Measurements from ENCODE around the gene IKZF2.

IKZF2 gene

DNA sequence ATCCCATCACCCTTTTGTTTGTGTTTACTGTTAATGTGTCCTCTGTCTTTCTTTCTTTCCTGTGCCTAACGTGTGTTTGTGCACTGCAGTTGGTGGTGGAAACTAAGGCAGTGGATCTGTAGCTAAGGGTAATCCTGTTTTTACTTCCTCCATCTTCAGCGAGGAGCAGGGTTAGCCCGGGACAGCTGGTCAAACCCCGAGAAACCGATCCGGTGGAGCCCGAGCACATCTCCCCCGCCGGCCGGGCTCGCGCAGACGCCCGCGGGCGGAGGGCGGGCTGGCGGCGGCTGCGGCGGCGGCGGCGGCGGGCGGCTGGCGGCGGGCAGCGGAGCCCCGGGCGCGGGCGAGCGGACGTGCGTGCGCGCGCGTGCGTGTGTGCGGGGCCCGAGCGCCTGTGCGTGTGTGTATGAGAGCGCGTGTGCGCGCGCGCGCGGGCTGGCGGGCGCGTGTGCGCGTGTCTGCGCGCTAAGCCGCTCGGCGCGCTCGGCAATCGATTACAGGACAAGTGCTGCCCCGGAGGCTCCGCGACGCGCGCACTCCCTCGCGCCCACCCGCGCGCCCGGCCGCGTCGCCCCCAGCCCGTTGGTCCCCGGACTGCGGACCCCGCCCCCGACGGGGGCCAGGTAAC lies at the start of gene IKZF2:
Gene IKZF2, minus strand, starts transcription at position 176 of the 628 bp plus-strand sequence. CDS start 2,983 bp downstream, outside the sequence.
- peak; percentile 97 for DNase-seq

DNA sequence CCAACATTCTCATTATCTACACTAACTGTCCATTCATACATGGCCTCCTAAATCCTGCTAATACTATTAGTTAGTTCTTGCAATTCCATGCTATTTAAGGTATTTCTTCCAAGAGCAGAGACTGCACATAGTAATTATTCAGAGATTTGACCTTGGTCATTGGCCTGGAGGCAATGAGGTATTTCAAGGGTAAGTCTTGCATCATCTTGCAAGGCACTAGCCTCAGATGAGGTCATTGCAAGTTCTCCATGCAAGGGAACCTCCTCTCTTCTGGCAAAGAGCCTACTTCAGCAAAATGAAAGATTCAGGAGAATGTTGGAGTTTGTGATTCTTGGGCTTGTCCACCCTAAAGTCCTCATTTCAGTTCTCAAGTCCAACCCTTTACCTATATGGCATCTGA lies 48.5 kb upstream of the IKZF2 start:
- no peak for DNase-seq

DNA sequence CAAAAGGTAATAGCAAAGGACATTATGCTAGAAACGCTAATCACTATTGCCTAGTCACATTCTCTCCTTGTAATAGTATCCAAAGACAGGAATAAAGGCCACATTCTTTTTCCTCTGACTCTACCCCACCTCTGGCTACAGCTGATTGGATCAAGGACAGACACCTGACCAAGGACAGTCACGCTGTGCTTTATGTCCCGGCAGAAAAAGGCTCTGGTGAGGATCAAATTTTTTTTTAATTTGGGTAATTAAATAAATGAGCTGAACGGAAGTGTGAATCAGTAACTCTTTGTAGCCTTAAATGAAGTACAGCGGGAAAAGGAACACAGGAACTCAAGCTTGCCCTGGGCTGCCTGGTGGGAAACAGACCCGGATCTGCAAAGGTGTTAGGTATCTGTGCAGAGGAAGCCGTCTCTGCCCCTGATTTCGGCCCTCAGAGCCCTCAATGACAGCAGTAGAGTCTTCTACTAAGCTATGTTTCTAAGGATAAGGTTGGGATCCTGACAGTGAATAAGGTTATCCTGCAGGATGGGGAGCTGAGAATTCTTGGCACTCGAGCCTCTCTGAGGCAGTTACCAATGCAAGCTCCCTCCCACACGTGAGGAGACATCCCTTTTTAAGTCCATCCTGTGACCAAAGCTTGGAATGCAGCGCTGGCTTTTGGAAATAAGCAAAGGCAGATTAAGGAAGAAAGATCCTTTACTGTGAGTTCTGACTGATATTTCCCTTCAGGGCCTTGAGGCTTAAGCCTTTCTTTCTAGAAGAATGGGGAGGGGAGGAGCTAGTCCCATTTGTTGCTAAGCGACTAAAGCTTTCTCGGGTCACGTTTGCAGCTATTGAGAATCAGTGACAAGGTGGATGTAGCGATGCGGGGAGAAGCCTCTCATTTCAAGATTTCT lies 37.8 kb upstream of the IKZF2 start:
- peak; percentile 91 for DNase-seq

GRCh38 chr2:213188533-213188867 lies 37.1 kb upstream of the IKZF2 start:
- no peak for DNase-seq

- peak; percentile 78 for DNase-seq
These were observed 36.6 kb upstream of the IKZF2 start for GRCh38 chr2:213187833-213188532.

DNA sequence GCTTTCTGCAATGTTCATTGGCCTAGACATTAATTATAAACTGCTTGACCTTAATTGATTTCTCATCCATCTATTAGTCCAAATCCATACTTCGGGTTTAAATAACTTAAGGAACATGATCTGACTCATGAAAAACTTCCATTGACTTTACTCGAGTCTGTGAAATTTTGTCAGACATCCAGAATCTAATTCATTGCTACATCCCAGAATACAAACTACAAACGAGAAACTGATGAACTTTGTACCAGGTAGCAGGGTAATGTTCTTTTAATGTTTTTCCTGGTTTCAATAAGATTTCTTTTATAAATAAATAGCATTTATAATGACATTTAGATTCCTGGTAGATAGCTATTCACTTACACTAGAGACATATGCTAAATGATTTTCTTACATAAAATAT lies 36.0 kb upstream of the IKZF2 start:
- DNase-seq: no peak

DNA sequence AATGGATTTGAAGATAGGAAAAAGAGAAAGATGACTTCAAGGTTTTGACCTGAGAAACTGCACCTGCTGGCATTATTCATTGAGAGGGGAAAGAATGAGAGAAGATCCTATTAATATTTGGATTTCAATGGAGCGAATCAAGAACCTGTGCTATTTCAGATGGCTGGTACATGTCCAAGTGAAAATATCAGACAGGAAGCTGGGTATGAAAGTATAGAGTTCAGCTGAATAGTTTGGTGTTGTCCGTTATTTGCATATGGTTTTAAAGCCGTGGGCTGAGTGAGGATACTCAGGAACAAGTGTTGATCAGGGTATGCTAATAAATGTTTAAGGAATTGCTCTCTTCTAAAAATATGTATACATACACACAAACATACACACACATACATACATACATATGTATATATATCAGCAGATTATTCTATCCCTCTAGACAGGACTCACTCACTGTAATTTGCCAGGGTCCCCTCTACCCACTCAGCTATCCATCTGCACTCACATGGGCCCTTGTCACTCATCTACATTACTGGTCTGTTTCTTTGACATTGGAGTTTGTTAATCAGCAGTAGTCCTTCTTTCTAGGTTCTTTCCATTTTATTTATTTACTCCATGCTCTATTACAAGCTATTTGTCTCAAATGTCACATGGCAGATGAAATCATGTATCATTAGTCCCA lies 33.9 kb upstream of the IKZF2 start:
- DNase-seq: no peak

- no peak for DNase-seq
These were observed 30.3 kb upstream of the IKZF2 start for GRCh38 chr2:213181712-213182111.

GRCh38 chr2:213177679-213178078 lies 26.3 kb upstream of the IKZF2 start:
- no peak for DNase-seq

DNA sequence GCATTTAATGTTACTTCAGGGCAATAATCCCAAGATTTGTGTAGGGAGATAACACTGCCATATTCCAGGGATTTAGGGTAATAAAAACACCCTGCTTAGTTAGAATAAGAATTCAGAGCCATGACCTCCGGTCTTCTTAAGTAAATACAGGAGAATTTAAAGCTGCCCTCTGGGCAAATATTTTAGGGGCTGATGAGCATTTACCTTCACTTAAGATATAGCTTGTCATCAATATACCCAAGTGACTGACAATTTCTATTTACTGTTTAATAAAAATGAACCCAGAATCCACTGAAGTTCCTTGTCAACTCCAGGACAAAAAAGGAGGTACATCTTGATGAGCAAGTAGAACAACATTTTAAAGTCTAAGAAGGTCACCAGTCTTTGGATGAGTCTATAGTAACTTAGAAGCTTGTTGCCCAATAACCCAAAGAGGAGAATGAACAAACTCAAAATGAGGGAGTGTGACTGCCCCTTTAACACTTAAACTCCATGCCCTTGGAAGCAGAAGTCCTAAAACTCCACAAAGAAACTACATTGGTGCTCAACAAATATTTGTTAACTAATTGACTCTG lies 24.3 kb upstream of the IKZF2 start:
- DNase-seq: no peak

DNA sequence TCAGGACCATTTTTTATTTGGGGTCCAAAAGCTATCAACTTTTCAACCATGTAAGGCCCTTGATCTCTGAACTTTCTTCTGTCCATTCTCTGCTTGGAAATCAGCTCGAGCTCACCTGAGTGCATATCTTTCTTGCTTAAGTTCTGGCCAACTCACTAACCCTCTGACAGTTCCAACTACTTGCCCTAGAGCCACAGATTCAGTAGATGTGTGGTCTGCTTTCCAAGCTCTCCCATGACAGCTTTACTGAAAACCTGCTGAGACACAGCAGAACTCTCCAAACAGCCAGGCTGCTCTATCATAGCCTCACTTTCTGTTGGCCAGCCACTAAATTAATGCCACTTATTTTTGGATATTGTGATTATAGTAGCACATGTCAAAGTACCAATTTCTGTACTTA lies 21.2 kb upstream of the IKZF2 start:
- no peak for DNase-seq

DNA sequence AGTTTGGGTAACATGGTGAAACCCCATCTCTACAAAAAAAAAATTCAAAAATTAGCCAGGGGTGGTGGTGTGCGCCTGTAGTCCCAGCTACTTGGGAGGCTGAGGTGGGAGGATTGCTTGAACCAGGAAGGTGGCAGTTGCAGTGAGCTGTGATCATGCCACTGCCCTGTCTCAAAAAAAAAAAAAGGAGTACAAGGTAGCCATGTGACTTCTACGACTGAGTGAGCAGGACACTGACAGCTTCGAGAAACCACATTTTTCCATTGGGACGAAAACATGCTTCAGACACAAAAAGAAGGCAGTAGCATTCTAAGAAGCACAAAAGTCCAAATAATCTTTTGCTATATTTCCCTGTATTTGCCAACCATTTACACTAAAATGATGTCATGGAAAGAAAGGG lies 19.7 kb upstream of the IKZF2 start:
- no peak for DNase-seq

DNA sequence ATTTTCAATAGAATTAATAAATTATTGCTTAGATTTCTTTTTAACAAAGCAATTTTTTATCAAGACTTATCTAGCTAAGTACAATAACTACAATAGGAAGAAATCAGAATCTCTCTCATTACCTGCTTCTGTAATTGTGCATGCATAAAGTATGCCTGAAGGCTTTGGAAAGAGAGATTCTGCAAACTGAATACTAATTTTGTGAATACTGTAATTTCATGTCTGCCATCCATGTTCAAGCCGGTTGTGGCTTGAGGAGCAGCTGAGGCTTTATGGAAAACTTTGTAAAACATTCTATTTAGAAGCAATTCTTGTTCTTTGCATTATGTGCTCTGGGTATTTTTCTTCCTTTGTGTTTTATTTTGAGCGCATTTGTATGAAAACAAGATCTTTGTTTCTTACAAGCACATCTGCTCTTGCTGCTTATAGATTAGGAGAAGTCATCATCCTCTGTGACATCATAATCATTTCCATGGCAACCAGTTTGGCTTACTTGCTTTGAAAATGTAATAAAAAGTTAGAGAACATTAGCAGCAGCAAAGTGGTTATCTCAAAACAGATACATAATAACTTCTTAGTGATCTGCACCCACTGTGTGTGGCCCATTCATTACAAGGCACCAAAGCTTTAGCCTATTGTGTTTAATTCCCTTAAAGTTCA lies 16.0 kb upstream of the IKZF2 start:
- peak; percentile 74 for DNase-seq

DNA sequence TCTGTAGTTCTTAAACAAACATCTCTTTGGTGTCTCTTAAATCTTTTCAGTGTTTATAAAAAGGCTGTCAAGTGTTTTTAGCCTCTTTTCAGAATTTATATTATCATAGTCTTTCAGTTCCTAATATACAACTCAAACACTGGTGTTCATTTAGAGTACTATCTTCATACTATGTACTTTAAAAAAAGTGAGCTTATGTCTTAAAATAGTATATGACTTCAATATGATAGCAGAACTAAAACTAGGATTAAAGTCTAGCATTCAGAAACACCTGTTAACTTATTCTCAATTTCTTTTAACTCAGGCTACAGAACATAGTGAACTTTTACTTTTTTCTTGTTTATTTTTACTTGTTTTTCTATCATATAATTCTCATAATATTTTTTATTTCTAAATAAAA lies 14.7 kb upstream of the IKZF2 start:
- no peak for DNase-seq

DNA sequence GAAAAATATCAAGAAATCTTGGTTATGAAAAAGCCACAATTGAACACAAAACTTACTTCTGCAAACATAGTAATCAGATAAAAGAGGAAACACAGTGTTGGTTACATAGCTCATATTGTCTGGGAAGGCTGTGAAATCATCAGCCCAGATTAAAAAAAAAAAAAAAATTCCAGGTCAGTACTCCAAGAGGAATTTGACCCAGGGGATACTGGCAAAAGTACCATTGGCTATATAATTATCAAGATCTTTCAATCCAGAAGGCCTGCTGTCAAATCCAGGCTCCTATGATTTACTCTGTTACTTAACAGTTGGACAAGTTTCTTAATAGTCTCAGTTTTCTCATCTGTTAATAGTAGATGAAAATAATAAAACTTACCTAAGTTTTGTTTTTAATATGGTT lies 12.9 kb upstream of the IKZF2 start:
- DNase-seq: no peak

GRCh38 chr2:213162516-213163118 lies 11.2 kb upstream of the IKZF2 start:
- no peak for DNase-seq

GRCh38 chr2:213161759-213162515 lies 10.5 kb upstream of the IKZF2 start:
- peak; percentile 7 for DNase-seq

DNA sequence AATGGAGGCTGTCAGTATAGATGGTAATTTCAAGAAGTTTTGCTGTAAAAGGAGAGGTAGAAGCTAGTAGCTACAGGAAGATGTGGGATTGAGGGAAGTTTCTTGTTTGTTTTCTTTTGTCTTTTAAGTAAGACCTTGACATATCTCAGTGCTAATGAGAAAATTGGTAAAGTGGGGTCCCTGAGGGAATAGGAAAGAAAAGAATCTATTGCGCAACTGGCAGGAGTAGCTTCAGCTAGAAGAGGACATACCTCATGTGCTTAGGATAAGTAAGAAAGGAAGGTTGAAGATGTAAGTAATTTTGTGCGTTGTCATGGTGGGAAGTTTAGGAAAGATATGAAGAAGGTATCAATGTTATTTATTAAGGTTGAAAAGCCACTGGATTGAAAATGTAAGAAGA lies 8.4 kb upstream of the IKZF2 start:
- DNase-seq: no peak

- no peak for DNase-seq
These were observed 5.8 kb upstream of the IKZF2 start for GRCh38 chr2:213157242-213157641.

- no peak for DNase-seq
These were observed 5.3 kb upstream of the IKZF2 start for GRCh38 chr2:213156717-213157116.

DNA sequence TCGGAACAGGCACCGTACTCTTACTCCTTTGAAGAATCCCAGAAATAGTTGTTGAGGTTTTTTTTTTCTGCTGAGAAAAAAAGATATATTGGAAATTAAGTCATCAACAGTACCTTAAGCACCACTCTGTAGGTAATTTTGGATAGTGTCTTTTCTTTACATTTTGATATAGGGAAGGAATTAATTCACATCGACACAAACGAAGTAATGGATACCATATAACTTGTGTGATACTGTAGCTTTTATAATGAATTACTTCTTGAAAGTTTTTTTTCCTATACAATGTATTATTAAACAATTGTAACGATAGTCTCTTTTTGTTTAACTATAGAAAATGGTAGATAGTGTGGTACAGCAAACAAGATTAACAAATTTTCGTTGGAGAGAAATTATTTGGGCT lies 1.5 kb upstream of the IKZF2 start:
- no peak for DNase-seq
